ENCODE data around the gene NEU2. TPM values are rescaled to one million over a fixed set of nuclear protein-coding genes. Genes with fewer than 3 reads are reported as not detected.

Gene NEU2
- polyA plus RNA-seq, 3 donors: not detected

GRCh38 chr2:232999354-232999753 lies 33.1 kb upstream of the NEU2 start:
- no peak overlapping the region for H3K27ac Mint-ChIP-seq

GRCh38 chr2:233000886-233001750 lies 31.4 kb upstream of the NEU2 start:
- Mint-ChIP-seq H3K4me3 (no peak overlapping the region), H3K9me3 (peaks cover 0 to 5% (median 0%) of the 10 kb centered on the region in 7 donors), H3K27me3 (ENCODE audit: low read depth in 3 of 3) (peaks cover 0 to 7% (median 2%) of the 10 kb centered on the region in 3 donors), H3K27ac (peak overlapping the region in 1 of 7 donors; percentile 28), H3K36me3 (no peaks in the 10 kb centered on the region), H3K4me1 (no peaks in the 10 kb centered on the region)
- Histone ChIP-seq H3K4me2 (replicated peaks; ENCODE audit: extremely low read depth, low read length, poor library complexity, severe bottlenecking) (no peak overlapping the region), H3K4me1 (ENCODE audit: control insufficient read depth in 1 of 2, insufficient read depth in 2 of 2, low read length in 2 of 2) (no peaks in the 10 kb centered on the region), H4K20me1 (ENCODE audit: insufficient read depth, low read length) (no peaks in the 10 kb centered on the region), H3K9me3 (replicated peaks in 1 of 2; ENCODE audit: control insufficient read depth in 1 of 2, insufficient read depth in 1 of 2, low read length in 2 of 2) (no peaks in the 10 kb centered on the region), H3K79me2 (ENCODE audit: insufficient read depth, low read length) (no peaks in the 10 kb centered on the region), H2AFZ (ENCODE audit: insufficient read depth, low read depth, low read length, poor library complexity, severe bottlenecking) (no peak overlapping the region), H3K4me3 (replicated peaks in 1 of 3; ENCODE audit: low read depth in 2 of 3, low read length in 3 of 3) (no peak overlapping the region), H3K27ac (ENCODE audit: low read depth in 1 of 2, low read length in 2 of 2) (no peak overlapping the region), H3K36me3 (replicated peaks in 1 of 2; ENCODE audit: control insufficient read depth in 1 of 2, insufficient read depth in 2 of 2, low read length in 2 of 2) (no peaks in the 10 kb centered on the region), H3K9ac (ENCODE audit: insufficient read depth, low read length, poor library complexity, severe bottlenecking) (no peak overlapping the region), H3K27me3 (ENCODE audit: control insufficient read depth in 2 of 2, insufficient read depth in 2 of 2, low read length in 2 of 2) (no peaks in the 10 kb centered on the region)
- no peak for DNase-seq
- intact Hi-C loops (cut with micrococcal nuclease): no loop called here
- TF ChIP-seq CTCF (IDR thresholded peaks at IDR 0.05): no peak
- WGBS (ENCODE audit: insufficient coverage): 83% methylated on average over 1 of the region's 20 CpGs

More at GRCh38 chr2:232999354-232999753, 33.1 kb upstream of the NEU2 start:
- no peak overlapping the region for H3K4me3 Mint-ChIP-seq
- H3K4me2 ChIP-seq (replicated peaks; ENCODE audit: extremely low read depth, low read length, poor library complexity, severe bottlenecking): no peak overlapping the region
- H3K36me3 Mint-ChIP-seq: no peaks in the 10 kb centered on the region
- TF ChIP-seq CTCF (IDR thresholded peaks at IDR 0.05): no peak
- H3K9ac ChIP-seq (ENCODE audit: insufficient read depth, low read length, poor library complexity, severe bottlenecking): no peak overlapping the region
- H2AFZ ChIP-seq (ENCODE audit: insufficient read depth, low read depth, low read length, poor library complexity, severe bottlenecking): no peak overlapping the region
- intact Hi-C loops (cut with micrococcal nuclease): no loop called here
- WGBS (ENCODE audit: insufficient coverage): 88% methylated on average over 4 of the region's 7 CpGs
- DNase-seq: no peak
- H3K9me3 Mint-ChIP-seq: peaks cover 0 to 5% (median 0%) of the 10 kb centered on the region in 7 donors
- no peak overlapping the region for H3K27ac ChIP-seq (ENCODE audit: low read depth in 1 of 2, low read length in 2 of 2)
- no peaks in the 10 kb centered on the region for H3K4me1 ChIP-seq (ENCODE audit: control insufficient read depth in 1 of 2, insufficient read depth in 2 of 2, low read length in 2 of 2)
- H4K20me1 ChIP-seq (ENCODE audit: insufficient read depth, low read length): no peaks in the 10 kb centered on the region
- no peaks in the 10 kb centered on the region for H3K4me1 Mint-ChIP-seq
- no peaks in the 10 kb centered on the region for H3K79me2 ChIP-seq (ENCODE audit: insufficient read depth, low read length)
- H3K27me3 ChIP-seq (ENCODE audit: control insufficient read depth in 2 of 2, insufficient read depth in 2 of 2, low read length in 2 of 2): no peaks in the 10 kb centered on the region
- no peak overlapping the region for H3K4me3 ChIP-seq (replicated peaks in 1 of 3; ENCODE audit: low read depth in 2 of 3, low read length in 3 of 3)
- no peaks in the 10 kb centered on the region for H3K36me3 ChIP-seq (replicated peaks in 1 of 2; ENCODE audit: control insufficient read depth in 1 of 2, insufficient read depth in 2 of 2, low read length in 2 of 2)
- peaks cover 0 to 2% (median 2%) of the 10 kb centered on the region in 3 donors for H3K27me3 Mint-ChIP-seq (ENCODE audit: low read depth in 3 of 3)
- no peaks in the 10 kb centered on the region for H3K9me3 ChIP-seq (replicated peaks in 1 of 2; ENCODE audit: control insufficient read depth in 1 of 2, insufficient read depth in 1 of 2, low read length in 2 of 2)

Measured in CD14-positive monocyte (primary cell).